GM19351 (cell line): ENCODE data around the gene APEX2.
"Not testable (repeated sequence)": the region's sequence is repeated elsewhere in the genome, so short reads cannot be mapped to it uniquely, and the experiment has no call there.

ENCODE experiments used
- ATAC-seq: cut with Tn5 transposase; IDR thresholded peaks from one replicate; pipeline ENCODE4 v1.9.1; 2021; ENCODE audit warnings: mild to moderate bottlenecking, moderate library complexity; ENCODE audit not compliant: unreplicated experiment

Gene APEX2

DNA sequence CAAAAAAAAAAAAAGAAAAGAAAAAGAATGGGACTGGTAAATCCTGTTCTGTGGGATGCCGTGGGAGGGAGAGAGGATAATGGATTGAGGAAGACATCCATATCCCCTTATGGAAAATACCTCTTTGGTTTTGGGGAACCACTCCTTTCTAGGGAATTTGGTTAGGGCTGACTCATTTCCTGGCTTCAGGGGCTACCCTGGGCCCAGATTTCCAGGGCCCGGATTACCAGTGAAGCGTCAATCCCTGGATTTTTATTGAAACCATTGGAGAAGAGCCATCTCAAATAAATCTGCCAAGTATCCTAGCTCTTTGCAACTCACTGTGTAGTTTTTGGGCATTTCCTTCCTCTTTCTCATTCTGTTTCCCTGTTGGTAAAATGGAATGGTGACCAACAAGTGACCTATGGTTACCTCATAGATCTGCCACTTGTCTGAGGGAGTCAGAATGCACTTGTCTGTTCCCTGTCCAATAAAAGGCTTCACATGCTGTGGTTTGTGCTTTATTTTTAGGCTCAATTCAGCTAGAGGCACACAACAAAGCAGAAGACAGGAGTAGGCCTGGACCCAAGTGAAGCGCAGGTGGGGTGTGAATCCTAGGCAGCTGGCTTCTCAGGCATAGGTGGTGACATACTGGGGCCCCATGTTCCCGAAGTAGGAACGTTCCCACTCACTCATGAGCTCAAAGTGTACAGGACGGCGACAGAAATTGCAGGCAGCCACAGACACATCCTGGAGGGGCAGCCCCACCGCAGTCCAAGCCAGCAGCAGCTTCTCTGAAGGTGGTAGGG, 8.6 kb downstream of the APEX2 start:
- ATAC-seq = no peak

DNA sequence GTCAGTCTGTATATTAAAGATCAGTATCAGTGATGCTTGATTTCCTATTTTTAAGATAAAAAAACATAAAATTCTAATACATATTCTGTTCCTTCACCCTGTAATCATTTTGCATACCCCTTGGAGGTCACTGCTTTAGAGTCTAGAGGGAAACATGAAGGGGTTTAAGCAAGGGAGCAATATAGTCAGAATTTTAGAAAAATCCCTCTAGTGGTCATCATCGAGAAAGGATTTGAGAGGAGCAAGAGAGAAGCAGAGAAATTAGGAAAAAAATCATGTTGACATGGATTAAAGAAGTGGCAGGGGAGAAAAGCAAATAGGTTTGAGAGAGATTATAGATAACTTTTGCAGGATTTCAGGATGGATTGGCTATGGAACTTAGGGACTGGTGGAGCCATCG, 11.1 kb downstream of the APEX2 start:
- no peak for ATAC-seq

DNA sequence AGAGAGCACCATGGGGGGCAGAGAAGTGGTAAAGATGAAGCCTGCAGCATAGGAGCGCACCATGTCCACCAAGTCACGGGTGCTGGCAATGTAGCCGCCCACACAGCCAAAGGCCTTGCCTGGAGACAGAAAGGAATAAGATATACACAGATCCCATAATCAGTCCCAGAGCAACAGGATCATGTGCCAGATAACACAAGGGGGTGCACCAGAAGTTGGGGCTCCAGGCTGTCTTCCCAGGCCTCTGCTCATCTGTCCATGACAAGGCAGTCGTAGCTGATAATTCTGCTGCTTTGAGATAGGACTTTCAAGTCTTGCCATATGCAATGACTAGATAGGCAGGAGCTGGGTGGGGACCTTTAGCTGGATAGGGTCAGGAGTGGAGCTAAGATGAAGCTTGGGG, 14.7 kb downstream of the APEX2 start:
- no peak for ATAC-seq

DNA sequence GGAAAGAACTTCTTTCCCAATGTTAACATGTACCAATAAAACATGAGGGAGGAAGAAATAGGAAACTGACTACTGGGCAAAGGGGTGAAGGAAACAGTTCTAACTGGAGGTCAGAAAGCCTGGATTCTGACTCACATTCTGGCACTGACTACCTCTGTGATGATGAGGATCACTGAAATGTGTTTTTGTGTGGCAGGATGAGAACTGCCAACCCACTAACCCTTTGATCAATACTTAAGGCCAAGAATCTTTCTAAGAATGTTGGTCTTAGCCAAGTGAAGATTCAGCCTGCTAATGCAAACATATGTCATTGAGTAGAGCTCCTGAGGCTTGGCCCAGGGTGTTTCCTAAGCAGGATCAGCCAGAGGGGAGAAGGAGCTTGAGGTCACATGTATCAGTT, 26.0 kb downstream of the APEX2 start:
- ATAC-seq = no peak

DNA sequence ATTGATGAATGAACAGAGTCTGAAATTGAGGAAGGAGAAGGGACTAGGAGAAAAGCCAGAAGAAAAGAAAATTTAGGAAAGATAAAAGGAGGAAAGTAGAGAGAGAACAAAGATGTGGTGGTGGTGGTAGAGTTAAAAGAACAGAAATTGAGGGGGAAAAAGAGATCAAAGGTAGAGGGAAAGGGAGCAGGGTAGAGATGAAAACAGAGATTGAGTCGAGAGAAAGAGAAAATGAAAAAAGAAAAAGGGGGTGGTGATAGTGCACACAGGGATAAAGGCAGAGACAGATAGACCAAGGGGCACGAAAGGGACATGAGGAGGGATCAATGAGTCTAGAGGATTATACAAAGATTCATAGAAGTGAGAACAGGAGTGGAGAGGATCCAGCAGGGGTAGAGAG, 26.7 kb downstream of the APEX2 start:
- no peak for ATAC-seq

DNA sequence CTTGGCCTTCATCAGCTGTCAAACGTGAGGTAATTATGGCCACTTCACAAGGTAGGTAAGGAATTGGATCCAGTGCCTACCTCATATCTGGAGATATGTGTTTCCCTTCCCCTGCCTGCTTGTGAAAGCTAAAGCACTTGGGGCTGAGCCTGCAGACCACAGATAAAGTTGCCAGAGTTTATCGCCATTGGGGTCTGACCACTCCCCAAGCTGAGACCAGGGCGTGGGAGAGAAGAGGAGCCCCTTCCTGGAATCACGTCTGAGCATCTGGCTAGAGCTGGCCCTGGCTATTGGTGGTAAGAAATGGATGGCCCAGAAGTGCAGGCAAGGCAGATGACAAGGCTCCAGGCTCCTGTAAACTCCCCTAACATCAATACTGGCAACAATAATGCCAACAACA, 27.9 kb downstream of the APEX2 start:
- ATAC-seq = no peak

DNA sequence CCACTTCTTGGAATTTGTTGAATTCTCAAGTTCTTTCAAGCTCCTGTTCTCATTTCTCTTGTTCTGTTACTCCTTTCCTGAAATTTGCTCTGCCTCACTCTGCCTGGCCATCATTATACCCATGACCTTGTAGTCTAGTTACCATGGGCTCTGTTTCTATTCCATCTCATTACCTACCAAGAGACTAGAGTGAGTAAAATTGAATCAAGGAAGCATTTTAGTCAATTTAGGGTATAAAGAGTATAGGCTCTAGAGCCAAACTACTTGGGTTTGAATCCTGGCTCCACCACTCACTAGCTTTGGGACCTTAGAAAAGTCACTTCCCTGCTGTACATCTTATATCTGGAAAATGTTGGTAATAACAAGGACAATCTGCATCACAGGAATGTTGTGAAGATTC, 28.4 kb downstream of the APEX2 start:
- no peak for ATAC-seq

DNA sequence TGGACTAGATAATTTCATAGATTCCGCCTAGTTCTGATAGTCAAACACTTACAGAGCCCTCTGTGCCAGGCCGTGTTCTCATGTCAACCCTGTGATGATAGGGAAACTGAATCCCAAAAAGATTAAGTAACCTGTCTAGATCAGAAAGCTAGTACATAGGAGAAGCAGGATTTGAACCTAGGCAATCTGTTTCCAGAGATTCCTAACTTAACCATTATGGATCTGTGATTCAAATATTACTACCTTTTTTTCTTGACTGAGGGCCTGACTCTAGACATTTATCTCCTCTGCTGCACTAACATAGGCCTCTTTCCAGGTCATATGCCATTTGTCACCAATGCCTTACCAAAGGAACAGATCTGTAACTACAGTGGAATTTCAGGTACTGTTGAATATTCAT, 29.1 kb downstream of the APEX2 start:
- ATAC-seq = no peak

DNA sequence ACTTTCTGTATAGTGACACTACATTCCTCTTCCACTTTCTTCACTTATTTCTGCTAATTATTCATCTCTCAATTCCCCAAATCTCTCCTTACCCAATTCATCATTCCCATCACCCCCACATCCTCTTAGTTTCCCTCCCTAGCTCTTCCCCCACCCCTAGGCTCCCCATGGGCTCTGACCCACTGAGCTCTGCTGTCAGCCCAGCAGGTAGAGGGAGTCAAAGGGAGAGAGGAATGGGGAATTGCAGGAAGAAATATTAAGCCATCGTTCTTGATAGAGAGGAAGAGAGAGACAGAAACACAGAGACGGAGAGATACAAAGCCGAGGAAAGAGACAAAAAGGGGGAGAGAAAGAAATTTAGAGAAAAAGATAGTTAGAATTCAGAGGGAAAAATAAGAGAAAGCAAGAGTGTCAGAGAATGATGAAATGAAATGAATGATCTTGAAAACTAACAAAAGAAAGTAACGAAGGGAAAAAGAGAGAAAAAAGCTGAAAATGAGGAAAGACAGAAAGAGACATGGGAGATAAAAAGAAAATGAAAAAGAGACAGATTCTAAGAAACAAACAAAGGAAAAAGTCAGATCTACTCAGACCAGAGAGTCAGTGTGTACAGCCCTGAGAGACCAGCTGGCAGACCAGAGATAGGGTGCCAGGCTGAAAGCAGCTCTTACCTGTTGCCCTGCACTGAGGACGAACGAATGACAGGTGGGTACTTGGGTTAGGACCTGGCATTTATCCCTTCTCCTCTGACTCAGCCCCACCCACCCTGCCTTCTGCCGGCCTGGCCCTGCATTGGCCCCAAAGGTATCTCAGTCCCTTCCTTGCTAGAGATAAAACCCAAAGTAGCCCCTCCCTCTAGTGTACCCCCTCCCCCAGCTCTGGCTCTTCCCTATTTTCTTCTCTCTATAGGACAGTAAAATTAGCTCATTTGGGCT, 30.4 kb downstream of the APEX2 start, which contains the start of gene ALAS2:
Gene ALAS2 (minus strand): TSS at position 707 of the 935 bp plus-strand sequence. CDS start 4,977 bp downstream, outside the sequence.
- no peak for ATAC-seq

DNA sequence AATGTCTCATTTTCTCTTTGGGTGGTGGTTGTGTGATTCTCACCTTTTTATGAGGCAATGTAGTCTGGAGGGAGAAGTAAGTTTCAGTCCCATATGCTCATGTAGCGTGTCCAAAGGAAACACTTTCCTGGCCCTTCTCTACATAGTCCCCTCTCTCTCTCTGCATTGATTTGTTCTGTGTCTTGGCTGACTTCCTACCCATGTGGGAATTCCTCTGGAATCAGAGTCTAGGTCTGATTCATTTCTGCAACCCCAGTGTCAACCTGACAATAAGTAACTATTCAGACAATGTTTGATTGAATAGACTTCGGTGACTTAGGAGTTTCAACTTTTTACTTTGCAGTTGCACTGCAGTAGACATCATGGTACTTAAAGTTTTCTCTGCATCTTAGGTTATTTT, 33.3 kb downstream of the APEX2 start:
- ATAC-seq = no peak

DNA sequence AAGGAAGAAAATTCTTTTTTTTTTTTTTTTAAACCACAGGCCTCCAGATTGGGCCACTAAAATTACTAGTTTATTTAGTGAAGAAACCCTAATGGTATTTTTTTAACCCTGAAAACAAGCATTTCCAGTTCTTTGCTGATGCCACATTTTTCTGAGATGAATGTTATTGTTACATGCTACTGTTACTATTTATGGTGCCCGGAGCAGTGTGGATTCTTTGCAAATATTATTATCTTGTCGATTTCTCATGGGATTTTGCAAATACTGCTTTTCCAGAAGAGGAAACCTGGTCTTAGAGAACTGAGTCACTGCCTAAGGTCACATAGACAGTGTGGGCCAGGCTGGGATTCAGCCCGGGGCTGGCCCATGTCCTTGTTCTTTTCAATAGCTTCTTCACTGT, 39.3 kb downstream of the APEX2 start:
- ATAC-seq = no peak

DNA sequence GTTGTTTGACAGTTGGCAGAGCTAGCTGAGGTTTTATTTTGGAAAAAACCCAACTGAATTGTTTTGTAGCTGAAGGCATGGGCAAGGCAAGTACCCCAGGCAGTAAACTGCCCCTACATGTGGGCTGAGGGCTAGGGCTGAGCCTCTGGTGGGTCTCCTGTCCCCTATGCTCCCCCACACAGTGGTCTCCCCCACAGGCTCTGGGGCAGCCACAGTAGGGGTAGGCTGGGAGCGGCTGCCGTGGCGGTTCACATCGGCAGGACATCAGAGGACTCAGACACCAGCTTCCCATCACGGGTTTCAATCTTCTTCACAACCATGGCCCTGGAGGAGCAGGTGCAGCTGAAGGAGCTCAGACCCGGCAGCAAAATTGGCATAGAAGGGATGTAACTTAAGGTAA, 41.4 kb downstream of the APEX2 start:
- no peak for ATAC-seq

DNA sequence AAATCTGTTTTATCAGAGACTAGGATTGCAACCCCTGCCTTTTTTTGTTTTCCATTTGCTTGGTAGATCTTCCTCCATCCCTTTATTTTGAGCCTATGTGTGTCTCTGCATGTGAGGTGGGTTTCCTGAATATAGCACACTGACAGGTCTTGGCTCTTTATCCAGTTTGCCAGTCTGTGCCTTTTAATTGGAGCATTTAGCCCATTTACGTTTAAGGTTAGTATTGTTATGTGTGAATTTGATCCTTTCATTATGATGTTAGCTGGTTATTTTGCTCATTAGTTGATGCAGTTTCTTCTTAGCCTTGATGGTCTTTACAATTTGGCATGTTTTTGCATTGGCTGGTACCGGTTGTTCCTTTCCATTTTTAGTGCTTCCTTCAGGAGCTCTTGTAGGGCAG, 50.4 kb downstream of the APEX2 start:
- ATAC-seq = not testable (repeated sequence)

DNA sequence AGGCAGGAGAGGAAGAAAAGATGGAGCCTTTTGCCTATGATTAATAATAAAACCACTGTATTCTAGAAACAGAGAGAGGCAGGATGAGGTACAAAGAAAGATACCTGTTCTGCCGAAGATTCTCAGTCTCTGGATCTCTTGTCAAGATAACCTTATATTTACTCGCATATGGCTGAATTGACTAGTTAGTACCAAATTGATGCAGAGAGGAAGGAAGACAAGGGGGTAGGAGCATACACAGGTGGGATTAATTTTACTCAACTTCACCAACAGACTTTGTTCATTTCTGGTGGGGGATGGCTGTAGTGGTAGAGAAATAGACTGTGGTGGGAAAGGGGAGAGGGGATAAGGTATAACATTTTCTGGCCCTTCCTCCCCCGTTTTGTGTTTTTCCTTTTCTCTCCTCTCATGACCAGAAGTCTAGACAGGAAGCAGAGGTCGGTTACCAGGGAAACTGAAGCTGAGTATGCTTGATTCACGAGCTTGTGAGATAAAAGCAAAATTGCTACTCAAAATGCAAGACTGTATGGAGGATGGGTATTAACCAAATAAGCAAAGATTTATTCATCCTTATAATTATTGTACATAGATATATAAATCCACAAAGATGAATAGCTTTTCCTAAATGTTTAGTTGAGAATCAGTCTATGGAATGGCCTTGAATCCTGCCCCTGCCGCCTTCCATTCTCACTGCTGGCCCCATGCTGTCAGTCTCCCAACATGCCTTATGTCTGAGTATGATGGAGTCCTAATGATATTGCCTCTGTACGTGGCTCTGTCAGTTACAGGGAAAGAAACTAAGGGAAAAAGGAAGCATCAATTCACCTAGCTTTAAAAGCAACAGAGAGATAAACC, 56.9 kb downstream of the APEX2 start:
- ATAC-seq = no peak

DNA sequence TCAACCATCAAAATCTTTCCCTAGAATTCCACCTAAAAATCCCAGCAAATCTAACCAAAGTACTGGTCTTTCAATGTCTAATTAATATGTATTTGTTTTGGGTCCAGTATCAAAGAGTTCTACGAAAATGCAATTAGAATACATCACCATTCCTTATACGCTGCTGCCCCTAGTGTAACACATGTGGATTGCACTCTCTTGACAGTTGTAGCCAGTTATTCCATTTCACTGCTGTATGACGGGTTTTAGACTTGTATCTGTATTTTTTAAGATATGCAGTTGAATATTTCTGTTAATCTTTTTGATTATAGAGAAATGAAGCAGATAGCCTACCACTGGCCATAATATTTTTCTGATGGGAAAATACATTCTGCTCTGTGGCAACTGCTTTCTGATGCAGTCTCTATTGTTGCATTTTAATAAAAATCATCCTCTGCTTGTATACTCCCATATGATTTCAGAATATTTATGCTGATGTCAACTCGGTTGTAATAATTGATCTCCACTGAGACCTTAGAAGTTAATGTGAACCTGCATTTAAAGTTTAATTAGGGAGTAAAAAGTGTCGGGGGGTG, 57.6 kb downstream of the APEX2 start:
- peak; percentile 88 for ATAC-seq
